ENCODE measurements around the gene DOCK3. TPM values are rescaled to one million over a fixed set of nuclear protein-coding genes. Genes with fewer than 3 reads are reported as not detected.

DOCK3 gene
- total and polyA plus RNA-seq, 4 donors, result 0.01 to 0.08 (median 0.06) TPM; not detected in 1

DNA sequence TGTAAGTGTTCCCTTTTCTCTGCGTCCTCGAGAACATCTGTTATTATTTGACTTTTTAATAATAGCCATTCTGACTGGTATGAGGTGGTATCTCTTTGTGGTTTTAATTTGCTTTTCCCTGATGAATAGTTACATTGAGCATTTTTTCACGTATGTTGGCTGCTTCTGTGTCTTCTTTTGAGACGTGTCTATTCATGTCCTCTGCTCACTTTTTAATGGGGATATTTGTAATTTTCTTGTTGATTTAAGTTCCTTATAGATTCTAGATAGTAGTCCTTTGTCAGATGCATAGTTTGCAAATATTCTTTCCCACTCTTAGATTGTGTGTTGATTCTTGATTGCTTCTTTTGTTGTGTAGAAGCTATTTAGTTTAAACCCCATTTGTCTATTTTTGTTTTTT lies 179.2 kb downstream of the DOCK3 start:
- Histone ChIP-seq H3K9me3 (ENCODE audit: control insufficient read depth in 4 of 4, low read length in 3 of 4) (peaks cover 0 to 1% (median 0%) of the 10 kb centered on the region in 4 donors), H3K9ac (ENCODE audit: low read depth in 1 of 2, low read length in 2 of 2) (no peak overlapping the region), H3K4me3 (ENCODE audit: low read depth in 1 of 3, low read length in 3 of 3) (no peak overlapping the region), H3K36me3 (ENCODE audit: control insufficient read depth in 4 of 4, insufficient read depth in 3 of 4, low read depth in 1 of 4, low read length in 3 of 4) (no peaks in the 10 kb centered on the region), H3K4me1 (ENCODE audit: control insufficient read depth in 4 of 4, insufficient read depth in 4 of 4, low read length in 3 of 4) (no peaks in the 10 kb centered on the region), H3K27me3 (ENCODE audit: control insufficient read depth in 4 of 4, insufficient read depth in 4 of 4, low read length in 3 of 4) (no peaks in the 10 kb centered on the region), H3K27ac (ENCODE audit: low read depth in 1 of 2, low read length in 2 of 2) (no peak overlapping the region)
- no peak for TF ChIP-seq RAD21 (IDR thresholded peaks at IDR 0.05)
- TF ChIP-seq, protein P1, sequence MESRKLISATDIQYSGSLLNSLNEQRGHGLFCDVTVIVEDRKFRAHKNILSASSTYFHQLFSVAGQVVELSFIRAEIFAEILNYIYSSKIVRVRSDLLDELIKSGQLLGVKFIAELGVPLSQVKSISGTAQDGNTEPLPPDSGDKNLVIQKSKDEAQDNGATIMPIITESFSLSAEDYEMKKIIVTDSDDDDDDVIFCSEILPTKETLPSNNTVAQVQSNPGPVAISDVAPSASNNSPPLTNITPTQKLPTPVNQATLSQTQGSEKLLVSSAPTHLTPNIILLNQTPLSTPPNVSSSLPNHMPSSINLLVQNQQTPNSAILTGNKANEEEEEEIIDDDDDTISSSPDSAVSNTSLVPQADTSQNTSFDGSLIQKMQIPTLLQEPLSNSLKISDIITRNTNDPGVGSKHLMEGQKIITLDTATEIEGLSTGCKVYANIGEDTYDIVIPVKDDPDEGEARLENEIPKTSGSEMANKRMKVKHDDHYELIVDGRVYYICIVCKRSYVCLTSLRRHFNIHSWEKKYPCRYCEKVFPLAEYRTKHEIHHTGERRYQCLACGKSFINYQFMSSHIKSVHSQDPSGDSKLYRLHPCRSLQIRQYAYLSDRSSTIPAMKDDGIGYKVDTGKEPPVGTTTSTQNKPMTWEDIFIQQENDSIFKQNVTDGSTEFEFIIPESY (IDR thresholded peaks at IDR 0.05), result no peak
- TF ChIP-seq, protein P2, sequence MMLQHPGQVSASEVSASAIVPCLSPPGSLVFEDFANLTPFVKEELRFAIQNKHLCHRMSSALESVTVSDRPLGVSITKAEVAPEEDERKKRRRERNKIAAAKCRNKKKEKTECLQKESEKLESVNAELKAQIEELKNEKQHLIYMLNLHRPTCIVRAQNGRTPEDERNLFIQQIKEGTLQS (IDR thresholded peaks at IDR 0.05), result no peak
- no peak for TF ChIP-seq RXRA (IDR thresholded peaks at IDR 0.05)
- TF ChIP-seq NR2F2 (IDR thresholded peaks at IDR 0.05), result no peak
- TF ChIP-seq FOXA2 (IDR thresholded peaks at IDR 0.05), result no peak
- TF ChIP-seq HNF4G (IDR thresholded peaks at IDR 0.05), result no peak
- TF ChIP-seq, protein P3, sequence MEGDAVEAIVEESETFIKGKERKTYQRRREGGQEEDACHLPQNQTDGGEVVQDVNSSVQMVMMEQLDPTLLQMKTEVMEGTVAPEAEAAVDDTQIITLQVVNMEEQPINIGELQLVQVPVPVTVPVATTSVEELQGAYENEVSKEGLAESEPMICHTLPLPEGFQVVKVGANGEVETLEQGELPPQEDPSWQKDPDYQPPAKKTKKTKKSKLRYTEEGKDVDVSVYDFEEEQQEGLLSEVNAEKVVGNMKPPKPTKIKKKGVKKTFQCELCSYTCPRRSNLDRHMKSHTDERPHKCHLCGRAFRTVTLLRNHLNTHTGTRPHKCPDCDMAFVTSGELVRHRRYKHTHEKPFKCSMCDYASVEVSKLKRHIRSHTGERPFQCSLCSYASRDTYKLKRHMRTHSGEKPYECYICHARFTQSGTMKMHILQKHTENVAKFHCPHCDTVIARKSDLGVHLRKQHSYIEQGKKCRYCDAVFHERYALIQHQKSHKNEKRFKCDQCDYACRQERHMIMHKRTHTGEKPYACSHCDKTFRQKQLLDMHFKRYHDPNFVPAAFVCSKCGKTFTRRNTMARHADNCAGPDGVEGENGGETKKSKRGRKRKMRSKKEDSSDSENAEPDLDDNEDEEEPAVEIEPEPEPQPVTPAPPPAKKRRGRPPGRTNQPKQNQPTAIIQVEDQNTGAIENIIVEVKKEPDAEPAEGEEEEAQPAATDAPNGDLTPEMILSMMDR (IDR thresholded peaks at IDR 0.05; ENCODE audit: low read depth, low read length, missing input control), result no peak
- TF ChIP-seq FOXA1 (IDR thresholded peaks at IDR 0.05), result no peak
- TF ChIP-seq, protein P4, sequence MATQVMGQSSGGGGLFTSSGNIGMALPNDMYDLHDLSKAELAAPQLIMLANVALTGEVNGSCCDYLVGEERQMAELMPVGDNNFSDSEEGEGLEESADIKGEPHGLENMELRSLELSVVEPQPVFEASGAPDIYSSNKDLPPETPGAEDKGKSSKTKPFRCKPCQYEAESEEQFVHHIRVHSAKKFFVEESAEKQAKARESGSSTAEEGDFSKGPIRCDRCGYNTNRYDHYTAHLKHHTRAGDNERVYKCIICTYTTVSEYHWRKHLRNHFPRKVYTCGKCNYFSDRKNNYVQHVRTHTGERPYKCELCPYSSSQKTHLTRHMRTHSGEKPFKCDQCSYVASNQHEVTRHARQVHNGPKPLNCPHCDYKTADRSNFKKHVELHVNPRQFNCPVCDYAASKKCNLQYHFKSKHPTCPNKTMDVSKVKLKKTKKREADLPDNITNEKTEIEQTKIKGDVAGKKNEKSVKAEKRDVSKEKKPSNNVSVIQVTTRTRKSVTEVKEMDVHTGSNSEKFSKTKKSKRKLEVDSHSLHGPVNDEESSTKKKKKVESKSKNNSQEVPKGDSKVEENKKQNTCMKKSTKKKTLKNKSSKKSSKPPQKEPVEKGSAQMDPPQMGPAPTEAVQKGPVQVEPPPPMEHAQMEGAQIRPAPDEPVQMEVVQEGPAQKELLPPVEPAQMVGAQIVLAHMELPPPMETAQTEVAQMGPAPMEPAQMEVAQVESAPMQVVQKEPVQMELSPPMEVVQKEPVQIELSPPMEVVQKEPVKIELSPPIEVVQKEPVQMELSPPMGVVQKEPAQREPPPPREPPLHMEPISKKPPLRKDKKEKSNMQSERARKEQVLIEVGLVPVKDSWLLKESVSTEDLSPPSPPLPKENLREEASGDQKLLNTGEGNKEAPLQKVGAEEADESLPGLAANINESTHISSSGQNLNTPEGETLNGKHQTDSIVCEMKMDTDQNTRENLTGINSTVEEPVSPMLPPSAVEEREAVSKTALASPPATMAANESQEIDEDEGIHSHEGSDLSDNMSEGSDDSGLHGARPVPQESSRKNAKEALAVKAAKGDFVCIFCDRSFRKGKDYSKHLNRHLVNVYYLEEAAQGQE (IDR thresholded peaks at IDR 0.05), result no peak
- no peak for TF ChIP-seq GABPA (IDR thresholded peaks at IDR 0.05 in 1 of 2, conservative IDR thresholded peaks at IDR 0.05 in 1 of 2)
- no peak for TF ChIP-seq YY1 (IDR thresholded peaks at IDR 0.05)
- no peak for TF ChIP-seq TAF1 (conservative IDR thresholded peaks at IDR 0.05)
- TF ChIP-seq, protein P5, sequence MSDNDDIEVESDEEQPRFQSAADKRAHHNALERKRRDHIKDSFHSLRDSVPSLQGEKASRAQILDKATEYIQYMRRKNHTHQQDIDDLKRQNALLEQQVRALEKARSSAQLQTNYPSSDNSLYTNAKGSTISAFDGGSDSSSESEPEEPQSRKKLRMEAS (IDR thresholded peaks at IDR 0.05), result no peak
- TF ChIP-seq SP1 (IDR thresholded peaks at IDR 0.05), result no peak
- TF ChIP-seq EGR1 (IDR thresholded peaks at IDR 0.05; ENCODE audit: low read depth in 2 of 2), result no peak
- TF ChIP-seq JUND (IDR thresholded peaks at IDR 0.05), result no peak
- TF ChIP-seq HNF4A (conservative IDR thresholded peaks at IDR 0.05), result no peak
- 76% methylated on average over 4 of the region's 4 CpGs for WGBS
- DNase-seq (ENCODE audit: low spot score), result no peak

Measured in liver (tissue), 9 donors.